Hepatocyte (in vitro differentiated cells): ENCODE data around the gene CTBP2.

Experiments
- EZH2 ChIP-seq: fragments of 200-600 bp; sonication (generic); IDR thresholded peaks from 2 replicates; pipeline ENCODE4 v1.6.1; 2016; ENCODE audit warnings: antibody characterized with exemption, mild to moderate bottlenecking, borderline replicate concordance
- EZH2phosphoT487 ChIP-seq: fragments of 200-600 bp; sonication (generic); IDR thresholded peaks from one replicate; pipeline ENCODE4 v1.6.1; 2018; ENCODE audit warnings: antibody characterized with exemption, mild to moderate bottlenecking, low read depth, moderate library complexity; ENCODE audit not compliant: unreplicated experiment, severe bottlenecking
- TF ChIP-seq, protein P1 (sequence below): fragments of 200-600 bp; sonication (generic); IDR thresholded peaks from 2 replicates; pipeline ENCODE4 v1.5.1; 2016; ENCODE audit warnings: antibody characterized with exemption, mild to moderate bottlenecking; ENCODE audit not compliant: poor library complexity

DNA sequence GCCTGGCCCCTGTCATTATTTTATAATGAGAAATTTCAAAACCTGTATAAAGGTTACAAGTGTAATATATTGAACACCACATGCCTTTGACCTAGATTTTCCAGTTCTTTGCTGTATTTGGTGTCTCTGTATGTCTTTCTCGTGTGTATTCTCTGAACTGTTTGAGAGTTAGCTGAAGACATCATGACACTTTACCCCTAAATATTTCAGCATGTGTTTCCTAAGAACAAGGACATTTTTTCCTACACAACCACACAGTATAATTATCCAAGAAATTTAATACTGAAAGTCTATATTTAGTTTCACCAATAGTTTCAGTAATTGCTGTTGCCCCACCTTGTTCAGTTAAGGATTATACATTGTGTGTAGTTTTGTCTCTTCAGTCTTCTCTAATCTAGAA lies 203.6 kb downstream of the CTBP2 start:
- TF ChIP-seq, protein P1, sequence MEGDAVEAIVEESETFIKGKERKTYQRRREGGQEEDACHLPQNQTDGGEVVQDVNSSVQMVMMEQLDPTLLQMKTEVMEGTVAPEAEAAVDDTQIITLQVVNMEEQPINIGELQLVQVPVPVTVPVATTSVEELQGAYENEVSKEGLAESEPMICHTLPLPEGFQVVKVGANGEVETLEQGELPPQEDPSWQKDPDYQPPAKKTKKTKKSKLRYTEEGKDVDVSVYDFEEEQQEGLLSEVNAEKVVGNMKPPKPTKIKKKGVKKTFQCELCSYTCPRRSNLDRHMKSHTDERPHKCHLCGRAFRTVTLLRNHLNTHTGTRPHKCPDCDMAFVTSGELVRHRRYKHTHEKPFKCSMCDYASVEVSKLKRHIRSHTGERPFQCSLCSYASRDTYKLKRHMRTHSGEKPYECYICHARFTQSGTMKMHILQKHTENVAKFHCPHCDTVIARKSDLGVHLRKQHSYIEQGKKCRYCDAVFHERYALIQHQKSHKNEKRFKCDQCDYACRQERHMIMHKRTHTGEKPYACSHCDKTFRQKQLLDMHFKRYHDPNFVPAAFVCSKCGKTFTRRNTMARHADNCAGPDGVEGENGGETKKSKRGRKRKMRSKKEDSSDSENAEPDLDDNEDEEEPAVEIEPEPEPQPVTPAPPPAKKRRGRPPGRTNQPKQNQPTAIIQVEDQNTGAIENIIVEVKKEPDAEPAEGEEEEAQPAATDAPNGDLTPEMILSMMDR, result no peak
- TF ChIP-seq EZH2phosphoT487 (no peak), EZH2 (no peak)
